Stomach (tissue), 4 donors: ENCODE results near the gene IRF6.

ENCODE experiments used
- EP300 ChIP-seq: sonication (generic); formaldehyde crosslinking; IDR thresholded peaks from one replicate; pipeline ENCODE4 v1.6.1; 2017; ENCODE audit warnings: antibody characterized with exemption
- POLR2AphosphoS5 ChIP-seq, 3 donors: sonication (generic); formaldehyde crosslinking; IDR thresholded peaks; one replicate each; pipeline ENCODE4 v1.6.1; 2016; ENCODE audit warnings: antibody characterized with exemption in 3 of 3
- TF ChIP-seq, protein P1 (sequence below), 7 experiments: fragments of 450-650 bp in 4 of 7; fragments of 200-600 bp in 3 of 7; sonication (generic) in 3 of 7; IDR thresholded peaks; one replicate each; pipeline ENCODE4 v1.5.1; 2016 to 2019; ENCODE audit warnings: antibody characterized with exemption in 7 of 7, control low read depth in 2 of 7, mild to moderate bottlenecking in 1 of 7

- TF ChIP-seq, protein P1, sequence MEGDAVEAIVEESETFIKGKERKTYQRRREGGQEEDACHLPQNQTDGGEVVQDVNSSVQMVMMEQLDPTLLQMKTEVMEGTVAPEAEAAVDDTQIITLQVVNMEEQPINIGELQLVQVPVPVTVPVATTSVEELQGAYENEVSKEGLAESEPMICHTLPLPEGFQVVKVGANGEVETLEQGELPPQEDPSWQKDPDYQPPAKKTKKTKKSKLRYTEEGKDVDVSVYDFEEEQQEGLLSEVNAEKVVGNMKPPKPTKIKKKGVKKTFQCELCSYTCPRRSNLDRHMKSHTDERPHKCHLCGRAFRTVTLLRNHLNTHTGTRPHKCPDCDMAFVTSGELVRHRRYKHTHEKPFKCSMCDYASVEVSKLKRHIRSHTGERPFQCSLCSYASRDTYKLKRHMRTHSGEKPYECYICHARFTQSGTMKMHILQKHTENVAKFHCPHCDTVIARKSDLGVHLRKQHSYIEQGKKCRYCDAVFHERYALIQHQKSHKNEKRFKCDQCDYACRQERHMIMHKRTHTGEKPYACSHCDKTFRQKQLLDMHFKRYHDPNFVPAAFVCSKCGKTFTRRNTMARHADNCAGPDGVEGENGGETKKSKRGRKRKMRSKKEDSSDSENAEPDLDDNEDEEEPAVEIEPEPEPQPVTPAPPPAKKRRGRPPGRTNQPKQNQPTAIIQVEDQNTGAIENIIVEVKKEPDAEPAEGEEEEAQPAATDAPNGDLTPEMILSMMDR (IDR thresholded peaks at IDR 0.05): no peak
- TF ChIP-seq POLR2AphosphoS5 (IDR thresholded peaks at IDR 0.05): no peak
- TF ChIP-seq EP300: no peak
Measured at GRCh38 chr1:209785592-209785991, 20.4 kb downstream of the IRF6 start.
